Body of pancreas (tissue), 4 donors: ENCODE results near the gene NEU4.

Experiments used
- CTCF ChIP-seq, 7 experiments: fragments of 450-650 bp in 4 of 7; fragments of 200-600 bp in 3 of 7; sonication (generic) in 3 of 7; IDR thresholded peaks; one replicate each; pipeline ENCODE4 v1.5.1; 2016 to 2019; ENCODE audit warnings: antibody characterized with exemption in 7 of 7
- POLR2A ChIP-seq, 3 donors: fragments of 450-650 bp; IDR thresholded peaks; one replicate each; pipeline ENCODE4 v1.6.1; 2016; ENCODE audit warnings: antibody characterized with exemption in 3 of 3, mild to moderate bottlenecking in 2 of 3

- no peak for TF ChIP-seq CTCF (IDR thresholded peaks at IDR 0.05)
- no peak for TF ChIP-seq POLR2A (IDR thresholded peaks at IDR 0.05)
Measured at GRCh38 chr2:241775223-241776177, 33.5 kb upstream of the NEU4 start.
